PFSK-1 (cell line): Measurements from ENCODE around the gene EMX1.

Experiments used
- FOXP2 ChIP-seq: optimal IDR thresholded peaks from 2 replicates; pipeline ENCODE3; 2011; ENCODE audit warnings: borderline replicate concordance, control low read depth, inconsistent platforms; ENCODE audit not compliant: insufficient read depth; ENCODE audit errors: extremely low read length, extremely low read depth
- POLR2AphosphoS5 ChIP-seq: IDR thresholded peaks from 2 replicates; pipeline ENCODE4 v1.6.1; 2012; ENCODE audit warnings: low read depth, mild to moderate bottlenecking, control low read depth, low read length, moderate library complexity
- SIN3A ChIP-seq: IDR thresholded peaks from 2 replicates; pipeline ENCODE4 v1.6.1; 2012; ENCODE audit warnings: mild to moderate bottlenecking, low read length, moderate library complexity, borderline replicate concordance; ENCODE audit not compliant: insufficient read depth
- TAF1 ChIP-seq: IDR thresholded peaks from 2 replicates; pipeline ENCODE4 v1.6.1; 2012; ENCODE audit warnings: low read length, control low read depth, borderline replicate concordance; ENCODE audit not compliant: insufficient read depth
- TF ChIP-seq, protein P1 (sequence below), 2 experiments: IDR thresholded peaks; 2 replicates each; pipeline versions ENCODE4 v1.6.1 to v1.8.0; 2011 to 2012; ENCODE audit warnings: low read depth in 2 of 2, low read length in 2 of 2, control low read depth in 1 of 2, inconsistent platforms in 1 of 2, mild to moderate bottlenecking in 1 of 2, moderate library complexity in 1 of 2; ENCODE audit not compliant: insufficient read depth in 1 of 2

The EMX1 gene

DNA sequence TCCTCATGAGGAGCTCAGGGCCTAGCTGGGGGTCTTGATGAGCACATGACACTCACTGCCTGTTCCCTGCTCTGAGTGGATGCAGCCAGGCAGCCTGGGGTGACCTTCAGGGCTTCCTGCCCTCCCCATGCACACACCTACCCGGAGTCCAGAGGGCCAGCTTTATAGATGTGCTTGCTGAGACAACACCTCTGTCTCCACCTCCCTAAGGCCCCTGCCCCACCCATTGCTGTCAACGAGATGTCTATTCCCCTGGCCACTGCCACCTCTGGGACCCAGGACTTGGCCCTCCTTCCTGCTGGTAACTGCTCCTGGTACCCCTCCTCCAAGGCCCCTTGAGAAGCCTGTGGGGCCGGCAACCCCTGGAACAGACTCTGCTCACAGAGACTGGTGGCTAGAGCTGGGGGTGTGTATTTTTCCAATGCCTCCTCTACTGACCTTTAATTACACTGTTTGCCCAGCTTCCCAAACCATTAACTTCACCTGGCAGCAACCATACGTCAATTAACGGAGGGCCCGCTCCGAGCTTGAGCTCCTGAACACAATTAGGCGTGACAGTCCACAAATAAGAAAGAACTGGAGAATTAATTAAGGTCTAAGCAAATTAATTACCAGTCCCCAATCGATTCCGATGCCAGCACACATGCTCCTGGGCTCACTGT, 66.3 kb downstream of the EMX1 start:
- TF ChIP-seq FOXP2 (no peak), POLR2AphosphoS5 (no peak), TAF1 (no peak), SIN3A (no peak)
- TF ChIP-seq, protein P1, sequence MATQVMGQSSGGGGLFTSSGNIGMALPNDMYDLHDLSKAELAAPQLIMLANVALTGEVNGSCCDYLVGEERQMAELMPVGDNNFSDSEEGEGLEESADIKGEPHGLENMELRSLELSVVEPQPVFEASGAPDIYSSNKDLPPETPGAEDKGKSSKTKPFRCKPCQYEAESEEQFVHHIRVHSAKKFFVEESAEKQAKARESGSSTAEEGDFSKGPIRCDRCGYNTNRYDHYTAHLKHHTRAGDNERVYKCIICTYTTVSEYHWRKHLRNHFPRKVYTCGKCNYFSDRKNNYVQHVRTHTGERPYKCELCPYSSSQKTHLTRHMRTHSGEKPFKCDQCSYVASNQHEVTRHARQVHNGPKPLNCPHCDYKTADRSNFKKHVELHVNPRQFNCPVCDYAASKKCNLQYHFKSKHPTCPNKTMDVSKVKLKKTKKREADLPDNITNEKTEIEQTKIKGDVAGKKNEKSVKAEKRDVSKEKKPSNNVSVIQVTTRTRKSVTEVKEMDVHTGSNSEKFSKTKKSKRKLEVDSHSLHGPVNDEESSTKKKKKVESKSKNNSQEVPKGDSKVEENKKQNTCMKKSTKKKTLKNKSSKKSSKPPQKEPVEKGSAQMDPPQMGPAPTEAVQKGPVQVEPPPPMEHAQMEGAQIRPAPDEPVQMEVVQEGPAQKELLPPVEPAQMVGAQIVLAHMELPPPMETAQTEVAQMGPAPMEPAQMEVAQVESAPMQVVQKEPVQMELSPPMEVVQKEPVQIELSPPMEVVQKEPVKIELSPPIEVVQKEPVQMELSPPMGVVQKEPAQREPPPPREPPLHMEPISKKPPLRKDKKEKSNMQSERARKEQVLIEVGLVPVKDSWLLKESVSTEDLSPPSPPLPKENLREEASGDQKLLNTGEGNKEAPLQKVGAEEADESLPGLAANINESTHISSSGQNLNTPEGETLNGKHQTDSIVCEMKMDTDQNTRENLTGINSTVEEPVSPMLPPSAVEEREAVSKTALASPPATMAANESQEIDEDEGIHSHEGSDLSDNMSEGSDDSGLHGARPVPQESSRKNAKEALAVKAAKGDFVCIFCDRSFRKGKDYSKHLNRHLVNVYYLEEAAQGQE (IDR thresholded peaks at IDR 0.05; ENCODE audit: insufficient read depth in 1 of 2, low read depth in 2 of 2, low read length in 2 of 2): no peak

DNA sequence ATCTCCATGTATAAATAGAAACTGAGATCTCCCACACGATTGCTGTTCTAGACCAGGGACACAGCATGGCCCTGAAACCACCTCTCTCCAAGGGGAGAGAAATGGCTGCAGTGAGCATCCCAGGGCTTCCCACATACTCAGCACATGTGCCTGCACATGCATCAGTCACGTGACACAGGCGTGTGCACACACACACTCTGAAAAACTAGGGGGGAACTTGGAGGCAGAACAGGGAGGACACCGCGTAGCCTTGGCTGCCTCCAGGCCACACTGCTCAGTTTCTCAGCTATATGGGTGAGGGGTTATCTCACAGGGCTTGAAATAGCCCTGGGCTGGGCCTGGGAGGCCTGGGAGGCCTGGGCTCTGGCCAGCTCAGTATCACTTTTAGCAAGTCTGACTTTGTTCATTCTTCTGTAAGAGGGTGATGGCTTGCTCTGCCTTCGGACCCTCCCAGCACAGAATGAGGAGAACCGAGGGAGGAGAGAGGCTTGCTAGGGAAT, 66.9 kb downstream of the EMX1 start:
- no peak for TF ChIP-seq POLR2AphosphoS5
- no peak for TF ChIP-seq SIN3A
- TF ChIP-seq, protein P1 (IDR thresholded peaks at IDR 0.05; ENCODE audit: insufficient read depth in 1 of 2, low read depth in 2 of 2, low read length in 2 of 2): no peak
- no peak for TF ChIP-seq FOXP2
- TF ChIP-seq TAF1: no peak
